DOHH2 (cell line): Measurements from ENCODE around the gene LOXL4.

Source experiments
- EZH2phosphoT487 ChIP-seq: fragments of 200-600 bp; sonication (generic); IDR thresholded peaks from 2 replicates; pipeline ENCODE4 v1.6.1; 2017; ENCODE audit warnings: borderline replicate concordance, mild to moderate bottlenecking, antibody characterized with exemption, low read length, moderate library complexity, mixed read lengths
- TF ChIP-seq, protein P1 (sequence below): fragments of 200-600 bp; sonication (generic); IDR thresholded peaks from one replicate; pipeline ENCODE4 v1.5.1; 2014; ENCODE audit warnings: antibody characterized with exemption, mild to moderate bottlenecking, low read depth, low read length; ENCODE audit not compliant: poor library complexity, severe bottlenecking

DNA sequence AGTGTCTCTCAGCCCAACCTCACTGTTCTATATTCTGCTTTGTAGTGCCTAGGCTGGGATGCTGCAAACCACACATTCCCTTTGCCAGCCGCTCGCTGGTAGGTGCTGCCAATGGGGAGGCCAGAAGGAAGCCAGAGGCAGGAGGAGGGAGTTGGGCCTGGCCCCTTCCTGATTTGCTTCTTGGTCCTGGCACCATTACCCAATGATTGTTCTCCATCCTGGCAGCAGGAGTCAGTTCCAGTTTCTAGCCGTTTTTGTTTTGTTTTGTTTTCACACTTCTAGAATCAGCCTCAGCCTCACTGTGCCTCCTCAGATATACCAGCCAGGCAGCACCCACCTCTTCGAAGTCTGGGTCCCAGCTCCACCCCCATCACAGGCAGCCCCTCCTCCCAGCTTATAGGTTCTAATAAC is 27.4 kb upstream of the LOXL4 start:
- TF ChIP-seq, protein P1, sequence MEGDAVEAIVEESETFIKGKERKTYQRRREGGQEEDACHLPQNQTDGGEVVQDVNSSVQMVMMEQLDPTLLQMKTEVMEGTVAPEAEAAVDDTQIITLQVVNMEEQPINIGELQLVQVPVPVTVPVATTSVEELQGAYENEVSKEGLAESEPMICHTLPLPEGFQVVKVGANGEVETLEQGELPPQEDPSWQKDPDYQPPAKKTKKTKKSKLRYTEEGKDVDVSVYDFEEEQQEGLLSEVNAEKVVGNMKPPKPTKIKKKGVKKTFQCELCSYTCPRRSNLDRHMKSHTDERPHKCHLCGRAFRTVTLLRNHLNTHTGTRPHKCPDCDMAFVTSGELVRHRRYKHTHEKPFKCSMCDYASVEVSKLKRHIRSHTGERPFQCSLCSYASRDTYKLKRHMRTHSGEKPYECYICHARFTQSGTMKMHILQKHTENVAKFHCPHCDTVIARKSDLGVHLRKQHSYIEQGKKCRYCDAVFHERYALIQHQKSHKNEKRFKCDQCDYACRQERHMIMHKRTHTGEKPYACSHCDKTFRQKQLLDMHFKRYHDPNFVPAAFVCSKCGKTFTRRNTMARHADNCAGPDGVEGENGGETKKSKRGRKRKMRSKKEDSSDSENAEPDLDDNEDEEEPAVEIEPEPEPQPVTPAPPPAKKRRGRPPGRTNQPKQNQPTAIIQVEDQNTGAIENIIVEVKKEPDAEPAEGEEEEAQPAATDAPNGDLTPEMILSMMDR = no peak
- no peak for TF ChIP-seq EZH2phosphoT487
